C4-2B (cell line): Measurements from ENCODE around the gene ASIC2.

Experiments
- H3K27ac ChIP-seq: fragments of 450-650 bp; 2 replicates; pipeline ENCODE4 v1.5.1; 2017
- CTCF ChIP-seq: fragments of 450-650 bp; conservative IDR thresholded peaks from 2 replicates; pipeline ENCODE4 v1.5.1; 2017; ENCODE audit warnings: mild to moderate bottlenecking
- ZFX ChIP-seq: fragments of 450-650 bp; IDR thresholded peaks from 2 replicates; pipeline ENCODE4 v1.6.1; 2017

ASIC2 gene

DNA sequence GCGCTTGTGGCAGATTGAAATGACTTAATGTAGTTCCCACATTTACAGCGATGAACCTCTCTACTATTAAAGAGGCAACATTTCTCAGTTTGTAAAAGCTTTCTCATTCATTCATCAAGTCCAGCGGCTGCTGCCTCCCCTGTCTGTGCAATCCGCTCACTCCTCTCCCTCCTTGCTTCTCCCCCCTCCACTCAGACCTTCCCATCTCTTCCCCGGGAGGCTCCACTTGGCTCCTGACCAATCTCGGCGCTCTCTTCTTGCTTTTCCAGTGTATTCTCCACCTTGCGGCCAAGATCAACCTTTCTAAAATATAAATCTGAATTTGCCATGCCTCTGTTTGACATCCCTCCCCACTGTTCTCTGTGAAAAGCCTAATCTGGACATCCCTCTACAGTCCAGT lies 117.5 kb downstream of the ASIC2 start:
- no peak for TF ChIP-seq ZFX
- no peak for TF ChIP-seq CTCF
- no peak overlapping the region for H3K27ac ChIP-seq

GRCh38 chr17:33171931-33172330 lies 121.2 kb downstream of the ASIC2 start:
- H3K27ac ChIP-seq: no peak overlapping the region
- no peak for TF ChIP-seq ZFX

DNA sequence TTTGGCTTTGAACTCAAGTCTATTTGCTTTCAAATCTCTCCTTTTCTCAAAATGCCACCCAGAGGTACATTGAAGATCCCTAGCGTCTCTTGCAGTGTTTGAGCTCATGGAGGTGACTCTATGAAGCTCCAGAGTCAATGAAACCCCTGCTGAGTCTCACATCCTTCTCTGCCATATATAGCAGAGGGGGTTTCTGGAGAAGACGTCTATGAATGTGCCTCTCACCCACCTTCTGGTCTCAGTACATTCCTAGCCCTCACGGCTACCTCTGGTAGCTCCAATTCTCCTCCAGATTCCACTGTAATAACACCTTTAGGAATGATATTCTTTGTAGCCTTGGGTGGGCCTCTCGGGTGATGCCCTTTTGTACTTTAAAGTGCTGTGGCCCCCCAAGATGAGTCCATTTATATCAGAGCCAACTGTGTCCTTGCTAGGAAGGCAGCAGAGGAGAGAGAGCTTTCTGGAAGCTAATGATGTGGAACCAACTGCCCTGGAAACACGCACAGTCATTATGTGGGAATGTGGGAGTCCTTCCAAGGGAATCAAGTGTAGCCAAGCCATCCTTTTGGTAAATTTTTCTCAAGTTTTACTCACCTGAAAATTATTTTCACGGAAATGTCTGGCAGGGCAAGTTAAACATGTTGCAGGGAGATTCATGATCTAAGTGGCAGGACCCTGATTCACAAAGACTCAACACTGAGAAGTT lies 123.4 kb downstream of the ASIC2 start:
- H3K27ac ChIP-seq: no peak overlapping the region
- TF ChIP-seq CTCF (no peak), ZFX (no peak)

GRCh38 chr17:33167736-33168135 lies 125.4 kb downstream of the ASIC2 start:
- no peak overlapping the region for H3K27ac ChIP-seq
- TF ChIP-seq ZFX (no peak), CTCF (no peak)

DNA sequence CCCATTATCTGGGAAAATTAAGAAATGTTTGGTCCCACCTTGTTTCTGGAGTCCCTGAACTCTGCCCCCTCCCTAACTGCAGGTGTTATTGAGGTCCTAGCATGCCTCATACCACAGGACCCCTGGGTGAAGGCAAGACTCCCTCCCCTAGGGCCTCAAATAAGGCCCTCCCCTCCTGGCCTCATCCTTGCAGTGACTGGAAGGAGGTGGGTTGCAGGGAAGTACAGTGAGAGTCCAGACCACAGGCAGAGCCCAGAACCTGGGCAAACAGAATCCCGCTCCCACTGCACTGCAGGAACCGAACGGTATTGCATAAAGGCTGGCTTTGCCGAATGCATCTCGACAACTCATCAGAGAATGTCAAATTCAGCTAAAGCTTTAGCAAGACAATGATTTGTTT lies 126.6 kb downstream of the ASIC2 start:
- TF ChIP-seq CTCF (no peak), ZFX (no peak)
- H3K27ac ChIP-seq: no peak overlapping the region

DNA sequence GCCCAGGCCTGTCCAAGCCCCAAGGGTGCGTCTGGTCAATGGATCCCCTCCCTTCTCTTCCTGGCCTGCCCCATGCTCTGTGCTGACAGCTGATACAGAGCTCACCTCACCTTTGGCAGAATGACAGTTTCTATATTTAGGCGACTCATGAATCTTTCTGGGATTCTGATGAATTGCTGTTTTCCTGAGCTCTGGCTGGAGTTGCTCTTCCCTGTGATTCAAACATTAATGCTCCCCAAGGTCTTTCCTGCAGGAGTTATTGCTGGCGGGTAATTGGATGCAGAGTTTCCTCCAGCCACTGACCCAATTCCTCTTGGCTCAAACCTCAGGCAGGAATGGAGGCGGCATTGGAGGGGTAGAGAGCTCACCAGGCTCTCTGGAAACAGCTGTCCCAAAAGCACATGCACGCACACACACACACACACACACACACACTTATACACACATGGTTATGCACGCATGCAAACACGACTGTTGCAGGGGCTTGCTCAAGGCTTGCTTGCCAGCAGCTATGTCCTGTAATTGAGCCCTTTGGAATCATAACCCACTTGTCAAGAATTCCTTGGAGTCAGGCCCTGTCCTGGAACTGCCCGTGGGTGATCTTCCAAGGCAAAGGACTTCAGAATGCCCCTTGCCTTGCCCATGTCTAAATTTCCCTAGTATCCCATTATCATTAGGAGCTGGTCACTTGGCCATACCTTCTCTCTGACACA lies 128.8 kb downstream of the ASIC2 start:
- H3K27ac ChIP-seq: no peak overlapping the region
- TF ChIP-seq ZFX (no peak), CTCF (no peak)

DNA sequence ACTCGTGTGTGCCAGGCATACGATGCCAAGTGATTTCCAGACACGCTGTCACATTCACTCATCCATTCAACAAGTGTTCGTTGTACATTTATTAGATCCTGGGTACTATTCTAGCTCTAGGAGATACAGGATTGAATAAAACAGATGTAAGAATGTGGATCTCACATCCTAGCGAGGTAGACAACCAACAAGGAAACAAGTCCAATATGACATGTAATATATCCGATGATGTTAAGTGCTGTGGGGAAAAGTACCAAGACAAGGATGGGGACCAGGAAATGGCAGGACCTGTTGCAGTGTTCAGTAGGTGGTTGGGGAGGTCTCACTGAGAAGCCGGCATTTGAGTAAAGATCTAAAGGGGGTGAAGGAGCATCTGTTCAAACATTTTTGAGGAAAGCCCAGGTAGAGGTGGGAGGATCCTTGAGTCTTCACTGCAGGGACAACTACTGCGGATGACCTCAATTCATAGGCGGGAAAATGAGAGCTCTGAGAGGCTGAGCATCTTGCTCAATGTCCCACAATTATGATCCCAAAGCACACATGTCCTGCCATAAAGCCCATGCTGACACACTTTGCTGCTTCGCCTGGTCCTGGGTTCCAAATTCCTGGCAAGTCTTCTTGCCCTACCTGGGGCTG lies 129.4 kb downstream of the ASIC2 start:
- no peak overlapping the region for H3K27ac ChIP-seq
- no peak for TF ChIP-seq CTCF
- TF ChIP-seq ZFX: no peak
